Thyroid gland (tissue), 4 donors: Measurements from ENCODE around the gene FRMD8. TPM values are rescaled to one million over a fixed set of nuclear protein-coding genes. Genes with fewer than 3 reads are reported as not detected.

Experiments
- DNase-seq, 2 donors: peaks; one replicate each; pipeline ENCODE4 v3.0.0-alpha.2; 2019
- H3K27ac ChIP-seq, 3 donors: fragments of 200-600 bp; sonication (generic); 1 replicate in 2 of 3; 2 replicates in 1 of 3; pipeline ENCODE4 v1.5.1; 2016 to 2019; ENCODE audit warnings: mild to moderate bottlenecking in 1 of 3, moderate library complexity in 1 of 3
- H3K27me3 ChIP-seq: fragments of 200-600 bp; sonication (generic); one replicate; pipeline ENCODE4 v1.5.1; 2019
- H3K36me3 ChIP-seq, 2 donors: fragments of 200-600 bp; sonication (generic); one replicate each; pipeline ENCODE4 v1.5.1; 2016 to 2019
- H3K4me1 ChIP-seq, 2 donors: fragments of 200-600 bp; sonication (generic); one replicate each; pipeline ENCODE4 v1.5.1; 2017 to 2019
- H3K4me3 ChIP-seq, 3 donors: fragments of 200-600 bp; sonication (generic); replicated peaks in 1 of 3; 1 replicate in 2 of 3; 2 replicates in 1 of 3; pipeline ENCODE4 v1.5.1; 2016; ENCODE audit warnings: mild to moderate bottlenecking in 1 of 3
- H3K9me3 ChIP-seq: fragments of 200-600 bp; sonication (generic); one replicate; pipeline ENCODE4 v1.5.1; 2017
- CTCF ChIP-seq, 6 experiments: fragments of 200-600 bp in 3 of 6; fragments of 450-650 bp in 3 of 6; sonication (generic) in 3 of 6; IDR thresholded peaks; one replicate each; pipeline ENCODE4 v1.5.1; 2016 to 2019; ENCODE audit warnings: antibody characterized with exemption in 6 of 6, mild to moderate bottlenecking in 2 of 6, inconsistent platforms in 1 of 6, moderate library complexity in 1 of 6
- POLR2A ChIP-seq, 2 donors: fragments of 450-650 bp; IDR thresholded peaks; one replicate each; pipeline ENCODE4 v1.6.1; 2017; ENCODE audit warnings: antibody characterized with exemption in 2 of 2, mild to moderate bottlenecking in 2 of 2, moderate library complexity in 1 of 2
- WGBS, 2 donors: methylation state at CpG; one replicate each; pipeline ENCODE4 v1.1.5; 2017; 5-methylcytosine and 5-hydroxymethylcytosine counted together
- intact Hi-C: fragments of 100-400 bp; cut with DNase I; formaldehyde crosslinking; loops from one replicate; pipeline ENCODE4 v1.15.1; 2023
- total RNA-seq, 4 donors: library from RNA; depleted of rRNA; stranded (reverse); fragments of >200 nt; gene quantifications; one replicate each; pipeline ENCODE4 v1.2.3, GENCODE V29; 2016

Gene FRMD8
- total RNA-seq, 4 donors from 2014 or later: 22.5 to 44.9 (median 31.0) TPM

- 88 to 95% methylated on average over 1 of the region's 1 CpG for WGBS, 2 donors
- peaks cover 27 to 32% of the 10 kb centered on the region in 2 donors for H3K36me3 ChIP-seq
- no peak overlapping the region for H3K4me3 ChIP-seq
- H3K4me1 ChIP-seq: peaks cover 50 to 56% of the 10 kb centered on the region in 2 donors
- intact Hi-C loops: no loop called here
- DNase-seq: no peak
- H3K9me3 ChIP-seq: no peaks in the 10 kb centered on the region
- H3K27me3 ChIP-seq: no peaks in the 10 kb centered on the region
- TF ChIP-seq CTCF (IDR thresholded peaks at IDR 0.05) (peak in 2 of 6 experiments; percentile 17 to 25), POLR2A (IDR thresholded peaks at IDR 0.05) (peak in 1 of 2 donors; percentile 22)
- H3K27ac ChIP-seq: peak overlapping the region; percentile 82 to 100 (median 98)
Observed at GRCh38 chr11:65432686-65433582, 46.5 kb downstream of the FRMD8 start.

GRCh38 chr11:65433657-65434056, 47.2 kb downstream of the FRMD8 start:
- intact Hi-C loops: no loop called here
- DNase-seq: no peak
- H3K4me1 ChIP-seq: peaks cover 51 to 64% of the 10 kb centered on the region in 2 donors
- H3K27me3 ChIP-seq: no peaks in the 10 kb centered on the region
- H3K9me3 ChIP-seq: no peaks in the 10 kb centered on the region
- TF ChIP-seq POLR2A (IDR thresholded peaks at IDR 0.05): no peak
- peaks cover 29 to 30% of the 10 kb centered on the region in 2 donors for H3K36me3 ChIP-seq
- WGBS, 2 donors: 97% methylated on average over 2 of the region's 2 CpGs
- H3K4me3 ChIP-seq: no peak overlapping the region
- peak overlapping the region; percentile 82 to 100 (median 98) for H3K27ac ChIP-seq

GRCh38 chr11:65434057-65434666, 47.7 kb downstream of the FRMD8 start:
- no peak for TF ChIP-seq CTCF (IDR thresholded peaks at IDR 0.05)
- peak in 1 of 2 donors; percentile 35 for TF ChIP-seq POLR2A (IDR thresholded peaks at IDR 0.05)
- H3K4me3 ChIP-seq: no peak overlapping the region
- no peak for DNase-seq
- peak overlapping the region; percentile 82 to 100 (median 85) for H3K27ac ChIP-seq
- no peaks in the 10 kb centered on the region for H3K9me3 ChIP-seq
- intact Hi-C loops: no loop called here
- 67 to 68% methylated on average over 6 of the region's 6 CpGs for WGBS, 2 donors
- no peaks in the 10 kb centered on the region for H3K27me3 ChIP-seq
- H3K4me1 ChIP-seq: peaks cover 56 to 69% of the 10 kb centered on the region in 2 donors
- H3K36me3 ChIP-seq: peaks cover 29 to 30% of the 10 kb centered on the region in 2 donors

- 88 to 91% methylated on average over 5 of the region's 5 CpGs for WGBS, 2 donors
Observed at GRCh38 chr11:65434667-65435410, 48.4 kb downstream of the FRMD8 start.

More at GRCh38 chr11:65434667-65435410, 48.4 kb downstream of the FRMD8 start:
- DNase-seq: no peak
- Histone ChIP-seq H3K27me3 (no peaks in the 10 kb centered on the region), H3K4me1 (peaks cover 62 to 75% of the 10 kb centered on the region in 2 donors), H3K9me3 (no peaks in the 10 kb centered on the region), H3K4me3 (no peak overlapping the region), H3K27ac (peak overlapping the region; percentile 82 to 100 (median 85)), H3K36me3 (peaks cover 29 to 30% of the 10 kb centered on the region in 2 donors)
- TF ChIP-seq POLR2A (IDR thresholded peaks at IDR 0.05): no peak
- TF ChIP-seq CTCF (IDR thresholded peaks at IDR 0.05): peak in 1 of 6 experiments; percentile 8
- intact Hi-C loops: no loop called here
